SH-SY5Y (cell line): ENCODE measurements around the gene SIRPB2.

Source experiments
- GATA2 ChIP-seq: IDR thresholded peaks from 2 replicates; pipeline ENCODE4 v1.6.1; 2011; ENCODE audit warnings: mild to moderate bottlenecking, low read depth, low read length
- GATA3 ChIP-seq: IDR thresholded peaks from 2 replicates; pipeline ENCODE4 v1.6.1; 2011; ENCODE audit warnings: low read depth, mild to moderate bottlenecking, low read length, moderate library complexity

SIRPB2 gene

DNA sequence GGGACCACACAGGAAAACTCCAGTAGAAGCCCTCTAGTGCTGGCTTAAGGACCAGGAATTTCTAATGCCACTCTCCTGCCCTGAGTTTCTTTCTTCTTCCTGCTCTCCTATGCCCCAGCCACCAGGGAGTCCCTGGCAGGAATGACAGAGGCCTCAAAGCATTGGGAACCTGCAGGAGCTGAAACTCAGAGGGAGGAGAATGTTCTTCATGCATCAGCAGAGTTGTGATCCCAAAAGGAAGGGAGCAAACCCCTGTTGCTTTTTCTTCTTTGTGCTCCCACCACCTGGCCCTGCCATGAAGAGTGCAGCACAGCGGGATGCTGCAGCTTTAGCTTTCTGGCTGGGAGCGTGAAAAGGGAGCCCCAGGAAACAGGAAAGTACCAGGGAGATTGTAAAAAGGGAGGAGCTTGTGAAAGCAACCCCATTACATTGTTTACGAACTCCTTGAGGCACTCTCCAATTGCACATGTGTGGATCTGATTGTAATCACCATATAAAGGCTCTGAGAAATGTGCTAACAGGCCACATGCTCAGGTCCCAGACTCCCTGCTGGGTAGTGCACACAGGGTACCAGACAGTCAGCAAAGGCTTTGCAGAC, 63.7 kb downstream of the SIRPB2 start:
- peak; percentile 85 for TF ChIP-seq GATA2
- peak; percentile 58; the same call in 1 of the 2 replicates for TF ChIP-seq GATA3

GRCh38 chr20:1426231-1426849, 64.9 kb downstream of the SIRPB2 start:
- TF ChIP-seq GATA3 = no peak
- TF ChIP-seq GATA2 = peak; percentile 81
